Body of pancreas (tissue), 4 donors: ENCODE results near the gene DENND1A.

Source experiments
- CTCF ChIP-seq, 7 experiments: fragments of 450-650 bp in 4 of 7; fragments of 200-600 bp in 3 of 7; sonication (generic) in 3 of 7; IDR thresholded peaks; one replicate each; pipeline ENCODE4 v1.5.1; 2016 to 2019; ENCODE audit warnings: antibody characterized with exemption in 7 of 7
- POLR2A ChIP-seq, 3 donors: fragments of 450-650 bp; IDR thresholded peaks; one replicate each; pipeline ENCODE4 v1.6.1; 2016; ENCODE audit warnings: antibody characterized with exemption in 3 of 3, mild to moderate bottlenecking in 2 of 3

- no peak for TF ChIP-seq CTCF (IDR thresholded peaks at IDR 0.05)
- no peak for TF ChIP-seq POLR2A (IDR thresholded peaks at IDR 0.05)
Measured at GRCh38 chr9:123493627-123494026, 436.3 kb downstream of the DENND1A start.
